HepG2 (cell line): Measurements from ENCODE around the gene APOD. TPM values are rescaled to one million over a fixed set of nuclear protein-coding genes. Genes with fewer than 3 reads are reported as not detected.

Experiments used
- ATAC-seq: fragments of 200-7000 bp; cut with Tn5 transposase; 3 replicates; pipeline ENCODE4 v1.9.1; 2020; ENCODE audit warnings: mild to moderate bottlenecking, moderate library complexity
- BruUV-seq: library from RNA; stranded (reverse); fragments of 400-500 nt; replicated peaks from 2 replicates; lab custom pipeline; 2021; lab: Mats Ljungman, UMichigan
- CTCF ChIA-PET: fragments of 300-600 bp; formaldehyde crosslinking; extraction: SDS; loops from one replicate; lab custom pipeline; 2021; ENCODE audit warnings: low total read pairs, inconsistent platforms, low intra/inter-chr PET ratio; lab: Yijun Ruan, JAX
- POLR2A ChIA-PET: fragments of 350-600 bp; sonication (Branson Sonifier 250); formaldehyde crosslinking; loops from one replicate; lab custom pipeline; 2020; ENCODE audit warnings: antibody characterized with exemption, inconsistent platforms; lab: Yijun Ruan, JAX
- DNase-seq: peaks from one replicate; pipeline ENCODE4 v3.0.0-alpha.2; 2015; ENCODE audit warnings: low spot score
- FAIRE-seq: peaks from 3 replicates; lab custom pipeline; 2011; peaks lifted over from hg19 to GRCh38; lab: Jason Lieb, UNC
- H2AFZ ChIP-seq: one replicate; pipeline ENCODE4 v1.6.1; 2011; ENCODE audit warnings: low read length, inconsistent platforms
- H3K27ac ChIP-seq: fragments of 300-600 bp; 3 replicates; pipeline ENCODE4 v1.8.0; 2011; ENCODE audit warnings: mixed run types, mild to moderate bottlenecking, mixed read lengths, low read length, inconsistent platforms; ENCODE audit not compliant: insufficient read depth; ENCODE audit errors: extremely low read length
- H3K27me3 ChIP-seq, 2 experiments: fragments of 200-600 bp in 1 of 2; 2 replicates in 1 of 2; 3 replicates in 1 of 2; pipeline versions ENCODE4 v1.6.0 to v1.8.0; 2011; ENCODE audit warnings: low read length in 2 of 2, mild to moderate bottlenecking in 2 of 2, moderate library complexity in 2 of 2, inconsistent platforms in 1 of 2; ENCODE audit not compliant: insufficient read depth in 2 of 2, control insufficient read depth in 1 of 2
- H3K36me3 ChIP-seq, 2 experiments: fragments of 200-600 bp in 1 of 2; replicated peaks in 1 of 2; 2 replicates in 1 of 2; 3 replicates in 1 of 2; pipeline versions ENCODE4 v1.5.1 to v1.8.0; 2011; ENCODE audit warnings: low read length in 2 of 2, inconsistent platforms in 1 of 2; ENCODE audit not compliant: insufficient read depth in 2 of 2, control insufficient read depth in 1 of 2
- H3K4me1 ChIP-seq: 2 replicates; pipeline ENCODE4 v1.5.1; 2012; ENCODE audit warnings: low read length, inconsistent platforms; ENCODE audit not compliant: insufficient read depth
- H3K4me2 ChIP-seq: 2 replicates; pipeline ENCODE4 v1.6.0; 2011; ENCODE audit warnings: low read depth, low read length, inconsistent platforms
- H3K4me3 ChIP-seq, 3 experiments: fragments of 200-600 bp in 1 of 3; sonication (generic), shearing (Covaris generic) in 1 of 3; replicated peaks in 1 of 3; 2 replicates each; pipeline ENCODE4 v1.5.1; 2011 to 2016; ENCODE audit warnings: low read length in 3 of 3, inconsistent platforms in 2 of 3, low read depth in 2 of 3, mild to moderate bottlenecking in 2 of 3, control low read depth in 1 of 3, mixed read lengths in 1 of 3; ENCODE audit not compliant: insufficient read depth in 1 of 3
- H3K79me2 ChIP-seq: one replicate; pipeline ENCODE4 v1.6.1; 2011; ENCODE audit warnings: low read length, inconsistent platforms; ENCODE audit not compliant: insufficient read depth
- H3K9ac ChIP-seq: 2 replicates; pipeline ENCODE4 v1.6.0; 2011; ENCODE audit warnings: mild to moderate bottlenecking, low read depth, low read length, inconsistent platforms; ENCODE audit not compliant: insufficient read depth
- H3K9me3 ChIP-seq: 2 replicates; pipeline ENCODE4 v1.5.1; 2012; ENCODE audit warnings: mild to moderate bottlenecking, low read length
- H4K20me1 ChIP-seq: 2 replicates; pipeline ENCODE4 v1.6.0; 2011; ENCODE audit warnings: inconsistent platforms, mild to moderate bottlenecking, low read length, moderate library complexity; ENCODE audit not compliant: insufficient read depth
- BORCS8-MEF2B ChIP-seq: sonication (generic); formaldehyde crosslinking; IDR thresholded peaks from 2 replicates; pipeline ENCODE4 v1.8.0; 2022; ENCODE audit warnings: mild to moderate bottlenecking, missing genetic modification reagents
- FLYWCH1 ChIP-seq: sonication (generic); formaldehyde crosslinking; IDR thresholded peaks from 2 replicates; pipeline ENCODE4 v1.8.1; 2023; ENCODE audit warnings: mild to moderate bottlenecking, missing genetic modification reagents
- MTF2 ChIP-seq: sonication (generic); formaldehyde crosslinking; IDR thresholded peaks from 2 replicates; pipeline ENCODE4 v1.5.0; 2020; ENCODE audit warnings: missing genetic modification reagents, borderline replicate concordance
- MXI1 ChIP-seq: IDR thresholded peaks from 3 replicates; pipeline ENCODE4 v1.6.1; 2012; ENCODE audit warnings: low read depth, low read length, inconsistent platforms, borderline replicate concordance
- SRSF9 ChIP-seq: fragments of 200-400 bp; formaldehyde crosslinking; IDR thresholded peaks from 2 replicates; pipeline ENCODE4 v1.6.1; 2018; ENCODE audit warnings: borderline replicate concordance, mild to moderate bottlenecking, low read depth, low read length; ENCODE audit not compliant: insufficient read depth, poor library complexity, severe bottlenecking
- ZNF563 ChIP-seq: sonication (generic); formaldehyde crosslinking; IDR thresholded peaks from 2 replicates; pipeline ENCODE4 v1.8.0; 2022; ENCODE audit warnings: mild to moderate bottlenecking, moderate library complexity, missing genetic modification reagents
- WGBS: methylation state at CpG from one replicate; pipeline ENCODE4 v1.1.6; 2017; ENCODE audit warnings: low lambda C conversion rate; 5-methylcytosine and 5-hydroxymethylcytosine counted together
- in situ Hi-C: cut with HindIII; loops from 2 replicates; pipeline ENCODE4 v1.10.0; 2017; ENCODE audit warnings: low pct_unique_long_range_greater_than_20kb; ENCODE audit not compliant: extremely low pct_ligation_motif_present
- intact Hi-C: fragments of 100-400 bp; cut with micrococcal nuclease; formaldehyde crosslinking; loops from one replicate; pipeline ENCODE4 v1.10.0; 2022; ENCODE audit not compliant: unreplicated experiment
- polyA plus RNA-seq, 8 experiments: library from polyadenylated mRNA; depleted of rRNA in 3 of 8; stranded (reverse) in 7 of 8; unstranded in 1 of 8; fragments of >200 nt; fragmentation: Illumina TruSeq in 4 of 8; extraction: Trizol in 4 of 8; gene quantifications; 2 replicates each; pipeline versions ENCODE4 v1.2.1 to v1.2.3, GENCODE V29; 2011 to 2016; ENCODE audit warnings: low read depth in 4 of 8, missing spikeins in 1 of 8, mixed read lengths in 1 of 8; ENCODE audit not compliant: insufficient read depth in 1 of 8
- total RNA-seq, 5 experiments: library from RNA; depleted of rRNA; stranded (reverse); fragments of >200 nt; fragmentation: Illumina TruSeq; extraction: Trizol; gene quantifications; 2 replicates each; pipeline ENCODE4 v1.2.3, GENCODE V29; 2016; ENCODE audit warnings: low read depth in 1 of 5

Gene APOD
- total and polyA plus RNA-seq, 2 of the 13 experiments (the other 11 are each of a cell fraction or from before 2014, with no cell fraction given), result not detected

GRCh38 chr3:195524171-195524896 lies 59.4 kb downstream of the APOD start:
- H3K27me3 ChIP-seq, result no peaks in the 10 kb centered on the region
- POLR2A ChIA-PET, result interaction anchor here (1.5 kb wide), 1 partner anchor 253 kb away, joined by 5 read pairs; the partner anchor contains the start of gene XXYLT1
- no peaks in the 10 kb centered on the region for H4K20me1 ChIP-seq
- intact Hi-C loops, result loop anchor here (1.0 to 10.0 kb wide), 3 partner anchors 33 to 840 kb away; partner anchors contain the start of genes ACAP2 and FAM43A
- no peak overlapping the region for H3K4me3 ChIP-seq
- DNase-seq, result no peak
- peaks cover 11 to 36% of the 10 kb centered on the region in 2 experiments; a peak in 4 of 5 replicates for H3K36me3 ChIP-seq
- TF ChIP-seq MTF2 (CRISPR knock-in tag) (no peak), SRSF9 (no peak), MXI1 (no peak), ZNF563 (CRISPR knock-in tag) (no peak), BORCS8-MEF2B (CRISPR knock-in tag) (no peak), FLYWCH1 (no peak)
- TF ChIP-seq, all 625 proteins: peak for 0
- Histone ChIP-seq H2AFZ (no peak overlapping the region), H3K4me1 (no peaks in the 10 kb centered on the region), H3K9ac (no peak overlapping the region), H3K4me2 (no peak overlapping the region), H3K79me2 (peaks cover 3% of the 10 kb centered on the region), H3K9me3 (no peaks in the 10 kb centered on the region), H3K27ac (no peak overlapping the region)
- FAIRE-seq (no peak), ATAC-seq (no peak)
- no TSS peak for BruUV-seq
- CTCF ChIA-PET, result interaction anchor here (3.4 kb wide), 1 partner anchor 253 kb away, joined by 55 read pairs; the partner anchor contains the start of gene XXYLT1
- 98% methylated on average over 14 of the region's 14 CpGs for WGBS
- in situ Hi-C loops, result no loop called here
